Retinal pigment epithelial cell (primary cell): ENCODE results near the gene KIF18A.
"Not testable (repeated sequence)": the region's sequence is repeated elsewhere in the genome, so short reads cannot be mapped to it uniquely, and the experiment has no call there.

Source experiments
- DNase-seq: peaks from one replicate; pipeline ENCODE4 v3.0.0-alpha.2; 2010; ENCODE audit warnings: low read depth
- H3K4me3 ChIP-seq: 2 replicates; pipeline ENCODE4 v1.5.1; 2011; ENCODE audit warnings: mild to moderate bottlenecking, low read length, control low read depth, moderate library complexity
- TF ChIP-seq, protein P1 (sequence below): conservative IDR thresholded peaks from 2 replicates; pipeline ENCODE4 v1.5.1; 2011; ENCODE audit warnings: low read depth, low read length, control low read depth, inconsistent platforms

KIF18A gene

DNA sequence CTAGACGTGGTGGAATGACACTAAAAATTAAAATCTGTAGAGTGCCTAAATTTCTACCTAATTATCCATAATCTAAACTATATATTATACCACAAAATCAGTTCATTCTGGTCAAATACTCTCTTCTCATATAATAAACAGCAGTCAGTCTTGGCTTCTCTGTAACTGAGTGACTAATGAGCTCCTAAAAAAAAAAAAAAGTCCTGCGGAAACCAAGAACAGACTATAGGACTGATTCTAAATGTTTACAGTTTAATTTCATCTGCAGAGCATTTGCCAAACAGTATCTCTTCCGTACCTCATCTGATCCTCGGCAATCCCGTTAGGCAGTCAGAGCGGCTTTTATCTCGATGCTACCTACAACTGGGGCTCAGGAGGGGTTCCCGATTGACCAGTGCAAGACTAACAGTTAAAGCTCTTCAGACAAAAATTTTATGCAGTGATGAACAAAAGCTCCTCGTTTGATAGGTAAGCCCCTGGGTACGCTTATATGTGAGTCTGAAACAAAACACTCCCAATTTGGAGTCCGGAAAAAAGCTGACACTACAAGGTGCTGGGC is 686 bp downstream of the KIF18A start:
- DNase-seq, result no peak
- TF ChIP-seq, protein P1, sequence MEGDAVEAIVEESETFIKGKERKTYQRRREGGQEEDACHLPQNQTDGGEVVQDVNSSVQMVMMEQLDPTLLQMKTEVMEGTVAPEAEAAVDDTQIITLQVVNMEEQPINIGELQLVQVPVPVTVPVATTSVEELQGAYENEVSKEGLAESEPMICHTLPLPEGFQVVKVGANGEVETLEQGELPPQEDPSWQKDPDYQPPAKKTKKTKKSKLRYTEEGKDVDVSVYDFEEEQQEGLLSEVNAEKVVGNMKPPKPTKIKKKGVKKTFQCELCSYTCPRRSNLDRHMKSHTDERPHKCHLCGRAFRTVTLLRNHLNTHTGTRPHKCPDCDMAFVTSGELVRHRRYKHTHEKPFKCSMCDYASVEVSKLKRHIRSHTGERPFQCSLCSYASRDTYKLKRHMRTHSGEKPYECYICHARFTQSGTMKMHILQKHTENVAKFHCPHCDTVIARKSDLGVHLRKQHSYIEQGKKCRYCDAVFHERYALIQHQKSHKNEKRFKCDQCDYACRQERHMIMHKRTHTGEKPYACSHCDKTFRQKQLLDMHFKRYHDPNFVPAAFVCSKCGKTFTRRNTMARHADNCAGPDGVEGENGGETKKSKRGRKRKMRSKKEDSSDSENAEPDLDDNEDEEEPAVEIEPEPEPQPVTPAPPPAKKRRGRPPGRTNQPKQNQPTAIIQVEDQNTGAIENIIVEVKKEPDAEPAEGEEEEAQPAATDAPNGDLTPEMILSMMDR, result no peak
- H3K4me3 ChIP-seq, result peak overlapping the region; percentile 77

DNA sequence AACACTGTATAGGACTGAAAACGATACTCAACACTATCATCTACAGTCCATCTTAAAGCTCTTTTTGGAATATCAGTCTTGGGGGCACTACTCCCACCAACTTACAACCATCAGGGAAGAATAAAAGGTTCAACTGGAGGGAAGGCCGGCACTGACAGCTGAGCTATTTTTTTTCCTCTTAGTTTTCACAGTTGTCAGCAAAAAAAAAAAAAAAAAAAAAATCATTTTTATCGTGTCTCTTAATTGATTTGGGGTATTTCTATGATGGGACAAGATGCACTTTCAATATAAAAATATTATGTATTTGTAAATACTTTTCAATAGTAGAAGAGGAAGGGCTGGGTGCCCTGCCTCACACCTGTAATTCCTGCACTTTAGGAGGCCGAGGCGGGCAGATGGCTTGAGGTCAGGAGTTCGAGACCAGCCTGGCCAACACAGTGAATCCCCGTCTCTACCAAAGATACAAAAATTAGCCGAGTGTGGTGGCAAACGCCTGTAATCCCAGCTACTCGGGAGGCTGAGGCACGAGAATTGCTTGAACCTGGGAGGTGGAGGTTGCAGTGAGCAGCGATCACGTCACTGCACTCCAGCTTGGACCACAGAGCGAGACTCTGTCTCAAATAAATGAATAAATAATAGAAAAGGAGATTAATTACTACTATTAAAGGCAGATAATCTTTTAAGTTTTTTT is 1.5 kb downstream of the KIF18A start:
- DNase-seq, result no peak
- TF ChIP-seq, protein P1, result no peak
- peak overlapping the region; percentile 77 for H3K4me3 ChIP-seq

DNA sequence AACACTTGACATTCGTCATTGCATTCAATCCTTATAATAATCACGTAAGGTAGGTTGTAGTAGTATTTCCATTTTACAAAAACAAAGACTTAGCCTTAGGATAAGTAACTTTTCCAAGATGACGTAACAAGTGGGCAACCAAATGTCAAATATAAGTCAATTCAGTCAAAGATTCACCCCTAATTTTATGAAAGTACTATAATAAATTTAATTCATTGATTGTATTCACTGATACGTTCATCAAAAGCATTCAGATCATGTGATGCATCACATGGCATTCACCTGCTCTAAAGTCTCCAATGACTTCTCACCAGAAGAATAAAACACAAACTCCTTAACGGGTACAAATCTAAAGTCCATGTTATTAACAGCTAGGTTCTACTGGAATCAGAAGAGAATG is 2.1 kb downstream of the KIF18A start:
- no peak for DNase-seq
- TF ChIP-seq, protein P1, result no peak
- H3K4me3 ChIP-seq, result peak overlapping the region; percentile 77

DNA sequence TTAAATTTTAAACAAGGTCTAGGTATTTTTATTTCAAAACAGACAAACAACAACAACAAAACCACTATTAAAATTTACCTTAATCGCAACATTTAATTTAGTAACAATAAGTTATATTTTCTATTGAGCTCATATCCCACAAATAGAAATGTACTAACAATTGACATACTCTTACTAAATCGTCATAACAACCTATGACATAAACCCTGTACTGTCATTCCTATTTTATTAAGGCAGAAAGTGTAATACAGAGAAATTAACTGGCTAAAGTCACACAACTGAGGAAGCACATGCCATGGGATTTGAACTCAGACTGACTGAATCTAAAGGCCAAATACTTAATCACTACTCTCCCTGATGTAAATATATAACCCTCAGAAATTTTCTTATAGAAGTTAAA is 3.0 kb downstream of the KIF18A start:
- H3K4me3 ChIP-seq, result no peak overlapping the region
- TF ChIP-seq, protein P1, result no peak
- DNase-seq, result no peak

DNA sequence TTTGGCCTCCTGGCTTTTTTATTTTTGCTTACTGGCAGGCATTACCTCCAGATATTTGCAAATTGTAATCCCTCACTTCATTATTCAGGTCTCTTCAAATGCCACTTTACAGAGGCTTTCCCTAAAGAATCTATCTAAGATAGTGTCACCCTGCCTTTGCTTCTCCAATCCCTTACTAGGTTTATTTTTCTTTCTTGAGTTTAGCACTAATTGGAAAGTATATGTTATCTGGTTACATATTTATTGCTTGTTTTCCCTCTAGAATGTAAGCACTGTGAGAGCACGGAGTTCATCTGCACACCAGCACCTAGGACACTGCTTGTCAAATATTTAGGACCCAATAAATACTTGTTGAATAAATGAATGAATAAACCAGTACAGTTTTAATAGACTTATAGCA is 3.5 kb downstream of the KIF18A start:
- no peak for DNase-seq
- TF ChIP-seq, protein P1, result no peak
- H3K4me3 ChIP-seq, result no peak overlapping the region

DNA sequence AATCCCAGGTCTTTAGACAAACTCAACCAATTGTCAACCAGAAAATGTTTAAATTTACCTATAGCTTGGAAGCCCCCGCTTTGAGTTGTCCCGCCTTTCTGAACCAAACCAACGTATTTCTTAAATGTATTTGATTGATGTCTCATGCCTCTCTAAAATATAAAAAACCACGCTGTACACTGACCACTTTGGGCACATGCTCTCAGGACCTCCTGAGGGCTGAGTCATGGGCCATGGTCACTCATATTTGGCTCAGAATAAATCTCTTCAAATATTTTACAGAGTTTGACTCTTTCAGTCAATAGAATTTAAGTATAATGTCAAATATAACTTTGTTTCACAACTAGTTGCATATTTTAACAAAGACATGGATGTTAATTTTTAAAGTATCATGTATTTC is 5.7 kb downstream of the KIF18A start:
- not testable (repeated sequence) for H3K4me3 ChIP-seq, DNase-seq

DNA sequence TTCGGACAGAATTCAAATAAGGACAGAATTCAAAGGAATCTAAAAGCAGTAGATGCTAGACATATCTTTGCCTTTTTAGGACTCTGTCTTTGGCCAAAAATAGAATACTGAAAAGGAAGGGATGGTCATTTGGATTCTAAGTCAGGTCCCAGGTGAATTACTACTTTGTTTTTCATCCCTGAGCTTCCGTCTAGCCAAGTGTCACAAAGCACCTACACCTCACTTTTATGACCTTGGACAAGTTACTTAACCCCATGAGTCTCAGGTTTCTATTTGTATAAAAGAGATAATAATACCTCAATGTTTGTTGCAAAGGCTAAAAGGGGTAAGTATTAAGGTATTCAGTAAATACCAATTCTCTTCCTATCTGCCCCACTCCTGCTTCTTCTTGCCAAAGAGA is 7.3 kb downstream of the KIF18A start:
- TF ChIP-seq, protein P1, result no peak
- no peak for DNase-seq
- H3K4me3 ChIP-seq, result no peak overlapping the region
